Smooth muscle cell (in vitro differentiated cells): ENCODE data around the gene UGT1A8. TPM values are rescaled to one million over a fixed set of nuclear protein-coding genes. Genes with fewer than 3 reads are reported as not detected.
"Not testable (repeated sequence)": the region's sequence is repeated elsewhere in the genome, so short reads cannot be mapped to it uniquely, and the experiment has no call there.

ENCODE experiments used
- DNase-seq: peaks from one replicate; lab custom pipeline; 2025; ENCODE audit not compliant: unreplicated experiment; lab: John Stamatoyannopoulos, UW
- H2AFZ ChIP-seq: fragments of 200-600 bp; sonication (generic); 2 replicates; pipeline ENCODE4 v1.6.0; 2016; ENCODE audit warnings: antibody characterized with exemption, low read depth, mild to moderate bottlenecking
- H3F3A ChIP-seq: fragments of 200-600 bp; sonication (generic); 2 replicates; pipeline ENCODE4 v1.6.0; 2017; ENCODE audit warnings: antibody characterized with exemption, low read depth
- H3K27ac ChIP-seq: fragments of 200-600 bp; sonication (generic); 2 replicates; pipeline ENCODE4 v1.5.1; 2016; ENCODE audit warnings: low read depth, mild to moderate bottlenecking
- H3K27me3 ChIP-seq: fragments of 200-600 bp; sonication (generic); 2 replicates; pipeline ENCODE4 v1.6.1; 2016; ENCODE audit warnings: low read depth, mild to moderate bottlenecking
- H3K36me3 ChIP-seq: fragments of 200-600 bp; sonication (generic); 2 replicates; pipeline ENCODE4 v1.5.1; 2016; ENCODE audit warnings: low read depth
- H3K4me1 ChIP-seq: fragments of 200-600 bp; sonication (generic); 2 replicates; pipeline ENCODE4 v1.5.1; 2016; ENCODE audit warnings: low read depth
- H3K4me2 ChIP-seq: fragments of 200-600 bp; sonication (generic); 2 replicates; pipeline ENCODE4 v1.6.0; 2016; ENCODE audit warnings: mild to moderate bottlenecking
- H3K4me3 ChIP-seq: fragments of 200-600 bp; sonication (generic); 2 replicates; pipeline ENCODE4 v1.5.1; 2016; ENCODE audit warnings: mild to moderate bottlenecking
- H3K79me2 ChIP-seq: fragments of 200-600 bp; sonication (generic); 2 replicates; pipeline ENCODE4 v1.6.0; 2016; ENCODE audit warnings: low read depth, mild to moderate bottlenecking
- H3K9ac ChIP-seq: fragments of 200-600 bp; sonication (generic); 2 replicates; pipeline ENCODE4 v1.6.0; 2016; ENCODE audit warnings: low read depth
- H3K9me3 ChIP-seq: fragments of 200-600 bp; sonication (generic); replicated peaks from 2 replicates; pipeline ENCODE4 v1.5.1; 2016; ENCODE audit warnings: low read depth
- H4K20me1 ChIP-seq: fragments of 200-600 bp; sonication (generic); 2 replicates; pipeline ENCODE4 v1.6.0; 2016; ENCODE audit warnings: low read depth
- CTCF ChIP-seq: fragments of 200-600 bp; sonication (generic); IDR thresholded peaks from 2 replicates; pipeline ENCODE4 v1.5.1; 2017; ENCODE audit warnings: borderline replicate concordance, mild to moderate bottlenecking, antibody characterized with exemption; ENCODE audit not compliant: insufficient read depth, poor library complexity, severe bottlenecking
- WGBS: methylation state at CpG from one replicate; pipeline ENCODE4 v1.1.7; 2016; ENCODE audit warnings: low lambda C conversion rate; 5-methylcytosine and 5-hydroxymethylcytosine counted together
- polyA plus RNA-seq: library from polyadenylated mRNA; unstranded; fragments of >200 nt; fragmentation: Nextera tagmentation; extraction: Ambion mirVana; gene quantifications from 2 replicates; pipeline ENCODE4 v1.2.1, GENCODE V29; 2016
- total RNA-seq: library from RNA; depleted of rRNA; stranded (reverse); fragments of >200 nt; gene quantifications from 2 replicates; pipeline ENCODE4 v1.2.3, GENCODE V29; 2014

Gene UGT1A8
- total and polyA plus RNA-seq, 2 experiments from 2014 or later, result not detected

- no peaks in the 10 kb centered on the region for H3K27me3 ChIP-seq
- no peak for DNase-seq
- H3F3A ChIP-seq, result no peaks in the 10 kb centered on the region
- no peak overlapping the region for H3K27ac ChIP-seq
- H4K20me1 ChIP-seq, result no peaks in the 10 kb centered on the region
- no peaks in the 10 kb centered on the region for H3K36me3 ChIP-seq
- no peak for TF ChIP-seq CTCF
- no peaks in the 10 kb centered on the region for H3K4me1 ChIP-seq
- H3K4me2 ChIP-seq, result no peak overlapping the region
- WGBS, result 87% methylated on average over 4 of the region's 4 CpGs
- H3K9ac ChIP-seq, result no peak overlapping the region
- H3K79me2 ChIP-seq, result no peaks in the 10 kb centered on the region
- H2AFZ ChIP-seq, result no peak overlapping the region
- no peaks in the 10 kb centered on the region for H3K9me3 ChIP-seq
- H3K4me3 ChIP-seq, result no peak overlapping the region
Measured at GRCh38 chr2:233650981-233651380, 33.5 kb downstream of the UGT1A8 start.

- 95% methylated on average over 2 of the region's 2 CpGs for WGBS
Measured at GRCh38 chr2:233651430-233651829, 34.0 kb downstream of the UGT1A8 start.

GRCh38 chr2:233654501-233654900, 37.1 kb downstream of the UGT1A8 start:
- H3K36me3 ChIP-seq, result no peaks in the 10 kb centered on the region
- no peak overlapping the region for H3K27ac ChIP-seq
- no peak overlapping the region for H3K9ac ChIP-seq
- no peaks in the 10 kb centered on the region for H3F3A ChIP-seq
- no peak for TF ChIP-seq CTCF
- no peaks in the 10 kb centered on the region for H3K4me1 ChIP-seq
- no peak overlapping the region for H3K4me2 ChIP-seq
- H4K20me1 ChIP-seq, result no peaks in the 10 kb centered on the region
- H3K4me3 ChIP-seq, result no peak overlapping the region
- peaks cover 5% of the 10 kb centered on the region for H3K27me3 ChIP-seq
- no peaks in the 10 kb centered on the region for H3K79me2 ChIP-seq
- WGBS, result 73% methylated on average over 6 of the region's 6 CpGs
- H2AFZ ChIP-seq, result no peak overlapping the region
- no peaks in the 10 kb centered on the region for H3K9me3 ChIP-seq
- no peak for DNase-seq

More at GRCh38 chr2:233651430-233651829, 34.0 kb downstream of the UGT1A8 start:
- Histone ChIP-seq H3K27me3 (no peaks in the 10 kb centered on the region), H3K9ac (no peak overlapping the region), H3K27ac (no peak overlapping the region), H2AFZ (no peak overlapping the region), H3K36me3 (no peaks in the 10 kb centered on the region), H3K4me1 (no peaks in the 10 kb centered on the region), H3F3A (no peaks in the 10 kb centered on the region), H3K4me3 (no peak overlapping the region), H3K79me2 (no peaks in the 10 kb centered on the region), H3K9me3 (no peaks in the 10 kb centered on the region), H4K20me1 (no peaks in the 10 kb centered on the region), H3K4me2 (no peak overlapping the region)
- no peak for DNase-seq
- TF ChIP-seq CTCF, result no peak

DNA sequence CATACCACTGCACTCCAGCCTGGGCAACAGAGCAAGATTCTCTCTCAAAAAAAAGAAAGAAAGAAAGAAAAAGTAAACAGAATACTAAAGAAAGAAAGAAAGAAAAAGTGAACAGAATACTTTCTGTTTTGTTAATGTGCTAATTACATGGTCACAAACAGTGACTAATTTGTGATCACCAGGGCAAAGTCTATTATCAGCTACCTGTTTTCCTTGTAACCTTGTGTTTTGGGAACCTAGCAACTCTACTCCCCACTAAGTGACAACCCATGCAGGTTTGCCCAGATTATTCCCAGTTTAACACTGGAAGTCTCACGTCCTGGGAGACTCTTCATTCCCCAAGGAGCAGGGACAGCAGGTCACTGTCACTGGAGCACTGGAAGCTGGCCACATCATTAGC, 37.6 kb downstream of the UGT1A8 start:
- Histone ChIP-seq H3K4me2 (no peak overlapping the region), H3K9ac (no peak overlapping the region), H3F3A (no peaks in the 10 kb centered on the region), H3K4me1 (no peaks in the 10 kb centered on the region), H3K36me3 (no peaks in the 10 kb centered on the region), H3K27me3 (peaks cover 5% of the 10 kb centered on the region), H3K27ac (no peak overlapping the region), H3K4me3 (no peak overlapping the region), H3K9me3 (no peaks in the 10 kb centered on the region), H2AFZ (no peak overlapping the region), H3K79me2 (no peaks in the 10 kb centered on the region), H4K20me1 (no peaks in the 10 kb centered on the region)
- TF ChIP-seq CTCF, result no peak
- DNase-seq, result no peak
- WGBS, result 68% methylated on average over 1 of the region's 1 CpG

DNA sequence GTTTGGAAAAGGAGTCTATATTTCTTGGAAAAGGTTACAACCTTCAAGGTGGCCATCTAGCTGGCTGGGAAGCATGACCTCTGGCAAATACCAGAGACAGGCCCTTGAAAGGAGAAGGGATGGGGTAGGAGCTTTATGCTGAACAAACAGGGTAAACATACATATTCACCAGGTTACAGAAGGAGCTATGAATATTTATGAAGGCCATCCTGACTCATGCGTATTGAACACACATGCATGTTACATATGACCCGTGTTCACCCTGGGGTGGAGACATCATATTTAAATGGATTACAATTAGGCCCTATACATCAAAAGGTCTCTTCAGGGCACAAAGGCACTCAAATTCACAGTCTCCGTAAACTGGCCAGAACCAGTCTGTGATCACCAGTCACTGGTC, 38.5 kb downstream of the UGT1A8 start:
- not testable (repeated sequence) for H3K27me3 ChIP-seq, H3K4me3 ChIP-seq, H3K4me1 ChIP-seq, DNase-seq, H3K36me3 ChIP-seq, H3K9me3 ChIP-seq, H3K9ac ChIP-seq, H4K20me1 ChIP-seq, H3F3A ChIP-seq, H3K4me2 ChIP-seq, H2AFZ ChIP-seq, H3K27ac ChIP-seq, H3K79me2 ChIP-seq
- 98% methylated on average over 3 of the region's 3 CpGs for WGBS
